SK-N-MC (cell line): ENCODE measurements around the gene NLRP8.

Source experiments
- EZH2 ChIP-seq: fragments of 200-600 bp; sonication (generic); IDR thresholded peaks from one replicate; pipeline ENCODE4 v1.6.1; 2017; ENCODE audit warnings: antibody characterized with exemption
- FOXP2 ChIP-seq: optimal IDR thresholded peaks from 2 replicates; pipeline ENCODE3; 2011; ENCODE audit warnings: mild to moderate bottlenecking, moderate library complexity; ENCODE audit not compliant: insufficient read depth; ENCODE audit errors: extremely low read length, control extremely low read depth
- POLR2AphosphoS5 ChIP-seq: IDR thresholded peaks from 2 replicates; pipeline ENCODE4 v1.6.1; 2012; ENCODE audit warnings: mild to moderate bottlenecking, low read depth, low read length, borderline replicate concordance

GRCh38 chr19:56014765-56015164, 67.1 kb downstream of the NLRP8 start:
- TF ChIP-seq EZH2 (no peak), POLR2AphosphoS5 (no peak), FOXP2 (no peak)
